Keratinocyte (primary cell): ENCODE measurements around the gene CORO2A. TPM values are rescaled to one million over a fixed set of nuclear protein-coding genes. Genes with fewer than 3 reads are reported as not detected.
A peak's percentile ranks its signal among the peaks of the same experiment; 100 is the strongest.

Experiments
- DNase-seq: peaks from one replicate; pipeline ENCODE4 v3.0.0-alpha.2; 2011; ENCODE audit warnings: low read depth, missing footprints, low spot score
- FAIRE-seq: peaks from 2 replicates; lab custom pipeline; 2011; peaks lifted over from hg19 to GRCh38; lab: Jason Lieb, UNC
- H2AFZ ChIP-seq: 2 replicates; pipeline ENCODE4 v1.6.0; 2012; ENCODE audit warnings: low read length, control low read depth, inconsistent platforms; ENCODE audit not compliant: control insufficient read depth
- H3K27ac ChIP-seq: 2 replicates; pipeline ENCODE4 v1.5.1; 2011; ENCODE audit warnings: low read length; ENCODE audit not compliant: control insufficient read depth, insufficient read depth
- H3K27me3 ChIP-seq: 3 replicates; pipeline ENCODE4 v1.6.0; 2011; ENCODE audit warnings: low read length; ENCODE audit not compliant: control insufficient read depth, insufficient read depth; ENCODE audit errors: extremely low read depth
- H3K36me3 ChIP-seq, 2 experiments: 2 replicates in 1 of 2; 3 replicates in 1 of 2; pipeline ENCODE4 v1.5.1; 2011; ENCODE audit warnings: low read length in 2 of 2, mild to moderate bottlenecking in 1 of 2; ENCODE audit not compliant: control insufficient read depth in 2 of 2, insufficient read depth in 2 of 2; ENCODE audit errors: extremely low read depth in 1 of 2
- H3K4me1 ChIP-seq: 3 replicates; pipeline ENCODE4 v1.5.1; 2011; ENCODE audit warnings: low read length; ENCODE audit not compliant: control insufficient read depth, insufficient read depth; ENCODE audit errors: extremely low read depth
- H3K4me2 ChIP-seq: 3 replicates; pipeline ENCODE4 v1.6.0; 2011; ENCODE audit warnings: low read depth, low read length; ENCODE audit not compliant: control insufficient read depth, insufficient read depth; ENCODE audit errors: extremely low read depth
- H3K4me3 ChIP-seq, 3 experiments: fragments of 200-600 bp in 1 of 3; sonication (generic) in 1 of 3; 2 replicates in 2 of 3; 3 replicates in 1 of 3; pipeline ENCODE4 v1.5.1; 2011 to 2016; ENCODE audit warnings: low read length in 3 of 3, mild to moderate bottlenecking in 3 of 3, control low read depth in 2 of 3, inconsistent platforms in 1 of 3, low read depth in 1 of 3, mixed read lengths in 1 of 3, mixed run types in 1 of 3, moderate library complexity in 1 of 3; ENCODE audit not compliant: control insufficient read depth in 2 of 3, insufficient read depth in 2 of 3; ENCODE audit errors: extremely low read depth in 1 of 3
- H3K79me2 ChIP-seq: 2 replicates; pipeline ENCODE4 v1.6.0; 2012; ENCODE audit warnings: low read length; ENCODE audit not compliant: control insufficient read depth, insufficient read depth
- H3K9ac ChIP-seq: 3 replicates; pipeline ENCODE4 v1.6.0; 2011; ENCODE audit warnings: low read length; ENCODE audit not compliant: control insufficient read depth, insufficient read depth; ENCODE audit errors: extremely low read depth
- H3K9me1 ChIP-seq: 3 replicates; pipeline ENCODE4 v1.6.0; 2011; ENCODE audit warnings: low read length; ENCODE audit not compliant: control insufficient read depth, insufficient read depth; ENCODE audit errors: extremely low read depth
- H3K9me3 ChIP-seq: 2 replicates; pipeline ENCODE4 v1.5.1; 2012; ENCODE audit warnings: low read depth, low read length; ENCODE audit not compliant: control insufficient read depth
- H4K20me1 ChIP-seq: 3 replicates; pipeline ENCODE4 v1.6.0; 2011; ENCODE audit warnings: low read length; ENCODE audit not compliant: control insufficient read depth, insufficient read depth; ENCODE audit errors: extremely low read depth
- CTCF ChIP-seq, 3 experiments: IDR thresholded peaks in 1 of 3; conservative IDR thresholded peaks in 1 of 3; optimal IDR thresholded peaks in 1 of 3; 2 replicates in 2 of 3; 3 replicates in 1 of 3; pipeline versions ENCODE3 to v1.5.1; 2011; ENCODE audit warnings: low read length in 3 of 3, mild to moderate bottlenecking in 3 of 3, moderate library complexity in 2 of 3, control low read depth in 1 of 3, inconsistent platforms in 1 of 3; ENCODE audit not compliant: insufficient read depth in 2 of 3; ENCODE audit errors: extremely low read depth in 1 of 3
- EZH2 ChIP-seq: IDR thresholded peaks from one replicate; pipeline ENCODE4 v1.6.1; 2012; ENCODE audit warnings: inconsistent platforms, mild to moderate bottlenecking, low read length, moderate library complexity
- dilution Hi-C: fragments of 300-500 bp; cut with MboI; formaldehyde crosslinking; loops from one replicate; pipeline ENCODE4 v1.7.0; 2020; ENCODE audit warnings: low sequenced_read_pairs; ENCODE audit not compliant: extremely low pct_ligation_motif_present
- polyA plus RNA-seq, 5 experiments: library from polyadenylated mRNA; depleted of rRNA in 3 of 5; stranded (reverse) in 3 of 5; stranded (forward) in 1 of 5; unstranded in 1 of 5; fragments of >200 nt; gene quantifications; 1 replicate in 1 of 5; 2 replicates in 3 of 5; 3 replicates in 1 of 5; pipeline versions ENCODE4 v1.2.1 to v1.2.3, GENCODE V29; 2011 to 2012; ENCODE audit warnings: missing spikeins in 2 of 5, low read depth in 1 of 5, low replicate concordance in 1 of 5

Gene CORO2A
- polyA plus RNA-seq, 1 donor (not counting 4 experiments of a cell fraction or from before 2014, with no cell fraction given): 31.7 TPM

- H3K4me1 ChIP-seq: peaks cover 4% of the 10 kb centered on the region
- DNase-seq (peak; percentile 60), FAIRE-seq (no peak)
- no peaks in the 10 kb centered on the region for H3K27me3 ChIP-seq
- H3K9me3 ChIP-seq: no peaks in the 10 kb centered on the region
- TF ChIP-seq CTCF (optimal IDR thresholded peaks at IDR 0.05 in 1 of 3, IDR thresholded peaks at IDR 0.05 in 1 of 3, conservative IDR thresholded peaks at IDR 0.05 in 1 of 3; ENCODE audit: extremely low read depth in 1 of 3, insufficient read depth in 2 of 3, low read length in 3 of 3) (peak in 1 of 3 experiments; percentile 6), EZH2 (no peak)
- H3K9ac ChIP-seq: peak overlapping the region; percentile 58
- H3K36me3 ChIP-seq: peaks cover 11 to 19% of the 10 kb centered on the region in 2 experiments
- peak overlapping the region; percentile 59 for H3K4me2 ChIP-seq
- no peaks in the 10 kb centered on the region for H3K9me1 ChIP-seq
- peak overlapping the region; percentile 72 for H2AFZ ChIP-seq
- H3K27ac ChIP-seq: peak overlapping the region; percentile 37
- peak overlapping the region in 2 of 3 experiments; percentile 7 to 28 for H3K4me3 ChIP-seq
- dilution Hi-C loops: no loop called here
- no peaks in the 10 kb centered on the region for H3K79me2 ChIP-seq
- H4K20me1 ChIP-seq: peaks cover 2% of the 10 kb centered on the region
Measured at GRCh38 chr9:98087420-98088354, 104.8 kb downstream of the CORO2A start.

DNA sequence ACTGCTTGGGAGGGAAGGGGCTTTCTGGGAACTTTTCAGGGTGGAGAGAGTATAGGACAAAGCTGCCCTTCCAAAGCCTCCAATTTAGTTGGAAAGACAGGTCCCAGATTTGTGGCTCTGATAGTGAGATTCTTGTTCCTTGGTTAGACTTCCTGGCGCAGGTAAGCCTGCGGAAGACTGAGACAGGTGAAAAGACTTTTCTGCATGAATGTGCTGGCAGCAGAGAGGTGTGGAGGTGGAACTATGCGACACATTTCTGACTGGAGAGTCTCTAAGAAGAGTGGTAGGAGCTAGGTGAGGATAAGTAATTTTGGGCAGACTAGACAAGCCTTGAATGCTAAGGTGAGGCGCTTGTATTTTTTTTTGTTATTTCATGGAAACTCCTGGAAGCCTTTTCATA lies 106.0 kb downstream of the CORO2A start:
- H2AFZ ChIP-seq: no peak overlapping the region
- H3K27ac ChIP-seq: no peak overlapping the region
- dilution Hi-C loops: no loop called here
- no peak for TF ChIP-seq CTCF (optimal IDR thresholded peaks at IDR 0.05 in 1 of 3, IDR thresholded peaks at IDR 0.05 in 1 of 3, conservative IDR thresholded peaks at IDR 0.05 in 1 of 3; ENCODE audit: extremely low read depth in 1 of 3, insufficient read depth in 2 of 3, low read length in 3 of 3)
- TF ChIP-seq EZH2: no peak
- DNase-seq (no peak), FAIRE-seq (no peak)
- H3K79me2 ChIP-seq: no peaks in the 10 kb centered on the region
- H3K9me1 ChIP-seq: no peaks in the 10 kb centered on the region
- no peak overlapping the region for H3K4me2 ChIP-seq
- H3K36me3 ChIP-seq: peaks cover 15 to 29% of the 10 kb centered on the region in 2 experiments
- H4K20me1 ChIP-seq: peaks cover 2% of the 10 kb centered on the region
- H3K4me3 ChIP-seq: no peak overlapping the region
- H3K4me1 ChIP-seq: peaks cover 6% of the 10 kb centered on the region
- no peaks in the 10 kb centered on the region for H3K9me3 ChIP-seq
- H3K27me3 ChIP-seq: no peaks in the 10 kb centered on the region
- H3K9ac ChIP-seq: no peak overlapping the region
